Measurements from ENCODE around the gene MYLIP.

MYLIP gene

GRCh38 chr6:16124198-16125180, 4.4 kb upstream of the MYLIP start:
- Mint-ChIP-seq H3K36me3 (ENCODE audit: low read depth) (peaks cover 2% of the 10 kb centered on the region), H3K4me3 (no peak overlapping the region), H3K9me3 (no peaks in the 10 kb centered on the region), H3K27me3 (peaks cover 7% of the 10 kb centered on the region), H3K27ac (no peak overlapping the region), H3K4me1 (ENCODE audit: low read depth) (peaks cover 5% of the 10 kb centered on the region)
- DNase-seq = no peak

GRCh38 chr6:16126056-16126455, 2.8 kb upstream of the MYLIP start:
- Mint-ChIP-seq H3K36me3 (ENCODE audit: low read depth) (peaks cover 17% of the 10 kb centered on the region), H3K9me3 (no peaks in the 10 kb centered on the region), H3K27ac (no peak overlapping the region), H3K4me1 (ENCODE audit: low read depth) (peaks cover 16% of the 10 kb centered on the region), H3K27me3 (peaks cover 7% of the 10 kb centered on the region), H3K4me3 (no peak overlapping the region)
- no peak for DNase-seq

- Mint-ChIP-seq H3K36me3 (ENCODE audit: low read depth) (peaks cover 25% of the 10 kb centered on the region), H3K9me3 (no peaks in the 10 kb centered on the region), H3K27me3 (peaks cover 7% of the 10 kb centered on the region), H3K4me1 (ENCODE audit: low read depth) (peaks cover 22% of the 10 kb centered on the region), H3K4me3 (no peak overlapping the region), H3K27ac (no peak overlapping the region)
- no peak for DNase-seq
Measured at GRCh38 chr6:16126861-16127260, 2.0 kb upstream of the MYLIP start.

GRCh38 chr6:16127471-16127870, 1.4 kb upstream of the MYLIP start:
- no peak for DNase-seq
- Mint-ChIP-seq H3K27me3 (peaks cover 7% of the 10 kb centered on the region), H3K36me3 (ENCODE audit: low read depth) (peaks cover 30% of the 10 kb centered on the region), H3K4me1 (ENCODE audit: low read depth) (peaks cover 27% of the 10 kb centered on the region), H3K9me3 (no peaks in the 10 kb centered on the region), H3K27ac (no peak overlapping the region), H3K4me3 (peak overlapping the region; percentile 43)

GRCh38 chr6:16129623-16130401, 926 bp downstream of the MYLIP start:
- no peaks in the 10 kb centered on the region for H3K9me3 Mint-ChIP-seq
- peaks cover 50% of the 10 kb centered on the region for H3K4me1 Mint-ChIP-seq (ENCODE audit: low read depth)
- H3K27ac Mint-ChIP-seq = peak overlapping the region; percentile 93
- no peak for DNase-seq
- peaks cover 7% of the 10 kb centered on the region for H3K27me3 Mint-ChIP-seq
- peak overlapping the region; percentile 97 for H3K4me3 Mint-ChIP-seq
- peaks cover 49% of the 10 kb centered on the region for H3K36me3 Mint-ChIP-seq (ENCODE audit: low read depth)

- DNase-seq = no peak
- H3K27me3 Mint-ChIP-seq = peaks cover 7% of the 10 kb centered on the region
- no peaks in the 10 kb centered on the region for H3K9me3 Mint-ChIP-seq
- peaks cover 56% of the 10 kb centered on the region for H3K4me1 Mint-ChIP-seq (ENCODE audit: low read depth)
- H3K4me3 Mint-ChIP-seq = peak overlapping the region; percentile 97
- peak overlapping the region; percentile 93 for H3K27ac Mint-ChIP-seq
- H3K36me3 Mint-ChIP-seq (ENCODE audit: low read depth) = peaks cover 56% of the 10 kb centered on the region
Measured at GRCh38 chr6:16130437-16130891, 1.6 kb downstream of the MYLIP start.

GRCh38 chr6:16130932-16131387, 2.1 kb downstream of the MYLIP start:
- peak overlapping the region; percentile 97 for H3K4me3 Mint-ChIP-seq
- H3K27me3 Mint-ChIP-seq = peaks cover 7% of the 10 kb centered on the region
- H3K36me3 Mint-ChIP-seq (ENCODE audit: low read depth) = peaks cover 58% of the 10 kb centered on the region
- no peaks in the 10 kb centered on the region for H3K9me3 Mint-ChIP-seq
- H3K4me1 Mint-ChIP-seq (ENCODE audit: low read depth) = peaks cover 59% of the 10 kb centered on the region
- peak overlapping the region; percentile 93 for H3K27ac Mint-ChIP-seq
- DNase-seq = no peak

- Mint-ChIP-seq H3K27me3 (peaks cover under 1% of the 10 kb centered on the region), H3K4me3 (peak overlapping the region; percentile 97), H3K9me3 (no peaks in the 10 kb centered on the region), H3K27ac (peak overlapping the region; percentile 26), H3K36me3 (ENCODE audit: low read depth) (peaks cover 71% of the 10 kb centered on the region), H3K4me1 (ENCODE audit: low read depth) (peaks cover 75% of the 10 kb centered on the region)
- no peak for DNase-seq
Measured at GRCh38 chr6:16132909-16133308, 4.0 kb downstream of the MYLIP start.

GRCh38 chr6:16134430-16134829, 5.5 kb downstream of the MYLIP start:
- no peaks in the 10 kb centered on the region for H3K27me3 Mint-ChIP-seq
- H3K4me1 Mint-ChIP-seq (ENCODE audit: low read depth) = peaks cover 87% of the 10 kb centered on the region
- no peak for DNase-seq
- no peak overlapping the region for H3K4me3 Mint-ChIP-seq
- H3K36me3 Mint-ChIP-seq (ENCODE audit: low read depth) = peaks cover 80% of the 10 kb centered on the region
- peak overlapping the region; percentile 13 for H3K27ac Mint-ChIP-seq
- H3K9me3 Mint-ChIP-seq = no peaks in the 10 kb centered on the region

GRCh38 chr6:16135066-16135465, 6.2 kb downstream of the MYLIP start:
- peak overlapping the region; percentile 76 for H3K27ac Mint-ChIP-seq
- DNase-seq = no peak
- H3K27me3 Mint-ChIP-seq = no peaks in the 10 kb centered on the region
- H3K36me3 Mint-ChIP-seq (ENCODE audit: low read depth) = peaks cover 80% of the 10 kb centered on the region
- peak overlapping the region; percentile 16 for H3K4me3 Mint-ChIP-seq
- H3K9me3 Mint-ChIP-seq = no peaks in the 10 kb centered on the region
- peaks cover 88% of the 10 kb centered on the region for H3K4me1 Mint-ChIP-seq (ENCODE audit: low read depth)

GRCh38 chr6:16136091-16136490, 7.2 kb downstream of the MYLIP start:
- H3K36me3 Mint-ChIP-seq (ENCODE audit: low read depth) = peaks cover 80% of the 10 kb centered on the region
- H3K27me3 Mint-ChIP-seq = no peaks in the 10 kb centered on the region
- H3K9me3 Mint-ChIP-seq = no peaks in the 10 kb centered on the region
- H3K4me1 Mint-ChIP-seq (ENCODE audit: low read depth) = peaks cover 90% of the 10 kb centered on the region
- H3K4me3 Mint-ChIP-seq = peak overlapping the region; percentile 59
- peak overlapping the region; percentile 93 for H3K27ac Mint-ChIP-seq
- no peak for DNase-seq

- peak overlapping the region; percentile 59 for H3K4me3 Mint-ChIP-seq
- DNase-seq = no peak
- H3K4me1 Mint-ChIP-seq (ENCODE audit: low read depth) = peaks cover 88% of the 10 kb centered on the region
- H3K9me3 Mint-ChIP-seq = no peaks in the 10 kb centered on the region
- peak overlapping the region; percentile 93 for H3K27ac Mint-ChIP-seq
- H3K36me3 Mint-ChIP-seq (ENCODE audit: low read depth) = peaks cover 79% of the 10 kb centered on the region
- H3K27me3 Mint-ChIP-seq = no peaks in the 10 kb centered on the region
Measured at GRCh38 chr6:16136621-16137450, 8.0 kb downstream of the MYLIP start.

- Mint-ChIP-seq H3K27ac (peak overlapping the region; percentile 93), H3K9me3 (no peaks in the 10 kb centered on the region), H3K4me3 (peak overlapping the region; percentile 59), H3K27me3 (no peaks in the 10 kb centered on the region), H3K4me1 (ENCODE audit: low read depth) (peaks cover 83% of the 10 kb centered on the region), H3K36me3 (ENCODE audit: low read depth) (peaks cover 80% of the 10 kb centered on the region)
- no peak for DNase-seq
Measured at GRCh38 chr6:16137451-16137801, 8.5 kb downstream of the MYLIP start.

- no peak for DNase-seq
- no peaks in the 10 kb centered on the region for H3K27me3 Mint-ChIP-seq
- no peak overlapping the region for H3K4me3 Mint-ChIP-seq
- H3K9me3 Mint-ChIP-seq = no peaks in the 10 kb centered on the region
- peaks cover 82% of the 10 kb centered on the region for H3K36me3 Mint-ChIP-seq (ENCODE audit: low read depth)
- H3K27ac Mint-ChIP-seq = no peak overlapping the region
- H3K4me1 Mint-ChIP-seq (ENCODE audit: low read depth) = peaks cover 62% of the 10 kb centered on the region
Measured at GRCh38 chr6:16139556-16139955, 10.7 kb downstream of the MYLIP start.
